Keratinocyte (primary cell): ENCODE results near the gene PTPN13. TPM values are rescaled to one million over a fixed set of nuclear protein-coding genes. Genes with fewer than 3 reads are reported as not detected.

Experiments used
- DNase-seq: peaks from one replicate; pipeline ENCODE4 v3.0.0-alpha.2; 2011; ENCODE audit warnings: low read depth, missing footprints, low spot score
- FAIRE-seq: peaks from 2 replicates; lab custom pipeline; 2011; peaks lifted over from hg19 to GRCh38; lab: Jason Lieb, UNC
- H2AFZ ChIP-seq: 2 replicates; pipeline ENCODE4 v1.6.0; 2012; ENCODE audit warnings: low read length, control low read depth, inconsistent platforms; ENCODE audit not compliant: control insufficient read depth
- H3K27ac ChIP-seq: 2 replicates; pipeline ENCODE4 v1.5.1; 2011; ENCODE audit warnings: low read length; ENCODE audit not compliant: control insufficient read depth, insufficient read depth
- H3K27me3 ChIP-seq: 3 replicates; pipeline ENCODE4 v1.6.0; 2011; ENCODE audit warnings: low read length; ENCODE audit not compliant: control insufficient read depth, insufficient read depth; ENCODE audit errors: extremely low read depth
- H3K36me3 ChIP-seq, 2 experiments: 2 replicates in 1 of 2; 3 replicates in 1 of 2; pipeline ENCODE4 v1.5.1; 2011; ENCODE audit warnings: low read length in 2 of 2, mild to moderate bottlenecking in 1 of 2; ENCODE audit not compliant: control insufficient read depth in 2 of 2, insufficient read depth in 2 of 2; ENCODE audit errors: extremely low read depth in 1 of 2
- H3K4me1 ChIP-seq: 3 replicates; pipeline ENCODE4 v1.5.1; 2011; ENCODE audit warnings: low read length; ENCODE audit not compliant: control insufficient read depth, insufficient read depth; ENCODE audit errors: extremely low read depth
- H3K4me2 ChIP-seq: 3 replicates; pipeline ENCODE4 v1.6.0; 2011; ENCODE audit warnings: low read depth, low read length; ENCODE audit not compliant: control insufficient read depth, insufficient read depth; ENCODE audit errors: extremely low read depth
- H3K4me3 ChIP-seq, 3 experiments: fragments of 200-600 bp in 1 of 3; sonication (generic) in 1 of 3; 2 replicates in 2 of 3; 3 replicates in 1 of 3; pipeline ENCODE4 v1.5.1; 2011 to 2016; ENCODE audit warnings: low read length in 3 of 3, mild to moderate bottlenecking in 3 of 3, control low read depth in 2 of 3, inconsistent platforms in 1 of 3, low read depth in 1 of 3, mixed read lengths in 1 of 3, mixed run types in 1 of 3, moderate library complexity in 1 of 3; ENCODE audit not compliant: control insufficient read depth in 2 of 3, insufficient read depth in 2 of 3; ENCODE audit errors: extremely low read depth in 1 of 3
- H3K79me2 ChIP-seq: 2 replicates; pipeline ENCODE4 v1.6.0; 2012; ENCODE audit warnings: low read length; ENCODE audit not compliant: control insufficient read depth, insufficient read depth
- H3K9ac ChIP-seq: 3 replicates; pipeline ENCODE4 v1.6.0; 2011; ENCODE audit warnings: low read length; ENCODE audit not compliant: control insufficient read depth, insufficient read depth; ENCODE audit errors: extremely low read depth
- H3K9me1 ChIP-seq: 3 replicates; pipeline ENCODE4 v1.6.0; 2011; ENCODE audit warnings: low read length; ENCODE audit not compliant: control insufficient read depth, insufficient read depth; ENCODE audit errors: extremely low read depth
- H3K9me3 ChIP-seq: 2 replicates; pipeline ENCODE4 v1.5.1; 2012; ENCODE audit warnings: low read depth, low read length; ENCODE audit not compliant: control insufficient read depth
- H4K20me1 ChIP-seq: 3 replicates; pipeline ENCODE4 v1.6.0; 2011; ENCODE audit warnings: low read length; ENCODE audit not compliant: control insufficient read depth, insufficient read depth; ENCODE audit errors: extremely low read depth
- CTCF ChIP-seq, 3 experiments: IDR thresholded peaks in 1 of 3; conservative IDR thresholded peaks in 1 of 3; optimal IDR thresholded peaks in 1 of 3; 2 replicates in 2 of 3; 3 replicates in 1 of 3; pipeline versions ENCODE3 to v1.5.1; 2011; ENCODE audit warnings: low read length in 3 of 3, mild to moderate bottlenecking in 3 of 3, moderate library complexity in 2 of 3, control low read depth in 1 of 3, inconsistent platforms in 1 of 3; ENCODE audit not compliant: insufficient read depth in 2 of 3; ENCODE audit errors: extremely low read depth in 1 of 3
- EZH2 ChIP-seq: IDR thresholded peaks from one replicate; pipeline ENCODE4 v1.6.1; 2012; ENCODE audit warnings: inconsistent platforms, mild to moderate bottlenecking, low read length, moderate library complexity
- dilution Hi-C: fragments of 300-500 bp; cut with MboI; formaldehyde crosslinking; loops from one replicate; pipeline ENCODE4 v1.7.0; 2020; ENCODE audit warnings: low sequenced_read_pairs; ENCODE audit not compliant: extremely low pct_ligation_motif_present
- polyA plus RNA-seq, 5 experiments: library from polyadenylated mRNA; depleted of rRNA in 3 of 5; stranded (reverse) in 3 of 5; stranded (forward) in 1 of 5; unstranded in 1 of 5; fragments of >200 nt; gene quantifications; 1 replicate in 1 of 5; 2 replicates in 3 of 5; 3 replicates in 1 of 5; pipeline versions ENCODE4 v1.2.1 to v1.2.3, GENCODE V29; 2011 to 2012; ENCODE audit warnings: missing spikeins in 2 of 5, low read depth in 1 of 5, low replicate concordance in 1 of 5

The PTPN13 gene
- polyA plus RNA-seq, 1 donor (not counting 4 experiments of a cell fraction or from before 2014, with no cell fraction given): 37.6 TPM

GRCh38 chr4:86833615-86834014 lies 239.5 kb downstream of the PTPN13 start:
- peaks cover 51% of the 10 kb centered on the region for H3K4me1 ChIP-seq
- H3K9ac ChIP-seq: no peak overlapping the region
- H3K9me3 ChIP-seq: no peaks in the 10 kb centered on the region
- H3K79me2 ChIP-seq: peaks cover 52% of the 10 kb centered on the region
- H2AFZ ChIP-seq: no peak overlapping the region
- dilution Hi-C loops: no loop called here
- no peak for FAIRE-seq
- H3K4me2 ChIP-seq: no peak overlapping the region
- H3K27me3 ChIP-seq: no peaks in the 10 kb centered on the region
- peaks cover 12 to 24% of the 10 kb centered on the region in 2 experiments for H3K36me3 ChIP-seq
- DNase-seq: no peak
- no peak overlapping the region for H3K4me3 ChIP-seq
- no peak overlapping the region for H3K27ac ChIP-seq
- H3K9me1 ChIP-seq: peaks cover 2% of the 10 kb centered on the region
- no peaks in the 10 kb centered on the region for H4K20me1 ChIP-seq
- no peak for TF ChIP-seq EZH2
- no peak for TF ChIP-seq CTCF (optimal IDR thresholded peaks at IDR 0.05 in 1 of 3, IDR thresholded peaks at IDR 0.05 in 1 of 3, conservative IDR thresholded peaks at IDR 0.05 in 1 of 3; ENCODE audit: extremely low read depth in 1 of 3, insufficient read depth in 2 of 3, low read length in 3 of 3)

- H2AFZ ChIP-seq: no peak overlapping the region
- DNase-seq: no peak
- peaks cover 10 to 17% of the 10 kb centered on the region in 2 experiments for H3K36me3 ChIP-seq
- no peak overlapping the region for H3K4me3 ChIP-seq
- dilution Hi-C loops: no loop called here
- H3K4me1 ChIP-seq: peaks cover 54% of the 10 kb centered on the region
- H3K4me2 ChIP-seq: no peak overlapping the region
- peaks cover 2% of the 10 kb centered on the region for H3K9me1 ChIP-seq
- H3K79me2 ChIP-seq: peaks cover 56% of the 10 kb centered on the region
- peak overlapping the region; percentile 19 for H3K27ac ChIP-seq
- TF ChIP-seq CTCF (optimal IDR thresholded peaks at IDR 0.05 in 1 of 3, IDR thresholded peaks at IDR 0.05 in 1 of 3, conservative IDR thresholded peaks at IDR 0.05 in 1 of 3; ENCODE audit: extremely low read depth in 1 of 3, insufficient read depth in 2 of 3, low read length in 3 of 3) (no peak), EZH2 (no peak)
- no peaks in the 10 kb centered on the region for H3K27me3 ChIP-seq
- peak; percentile 88 for FAIRE-seq
- H3K9ac ChIP-seq: no peak overlapping the region
- no peaks in the 10 kb centered on the region for H3K9me3 ChIP-seq
- H4K20me1 ChIP-seq: no peaks in the 10 kb centered on the region
These were observed 240.8 kb downstream of the PTPN13 start for GRCh38 chr4:86834901-86835300.
